WTC11 (cell line): ENCODE data around the gene DGKH.

Experiments
- CBFB ChIP-seq: sonication (generic); formaldehyde crosslinking; IDR thresholded peaks from 2 replicates; pipeline ENCODE4 v1.8.1; 2022; ENCODE audit warnings: mild to moderate bottlenecking, low read depth, missing genetic modification reagents
- ZNF263 ChIP-seq: sonication (generic); formaldehyde crosslinking; IDR thresholded peaks from 2 replicates; pipeline ENCODE4 v1.8.1; 2022; ENCODE audit warnings: low read depth, mild to moderate bottlenecking, moderate library complexity, missing genetic modification reagents
- TF ChIP-seq, protein P1 (sequence below): fragments of 200-600 bp; IDR thresholded peaks from 2 replicates; pipeline ENCODE4 v1.8.0; 2022; ENCODE audit warnings: antibody characterized with exemption
- TF ChIP-seq, protein P2 (sequence below): sonication (generic); formaldehyde crosslinking; IDR thresholded peaks from 2 replicates; pipeline ENCODE4 v1.8.0; 2022; ENCODE audit warnings: mild to moderate bottlenecking, missing genetic modification reagents

DNA sequence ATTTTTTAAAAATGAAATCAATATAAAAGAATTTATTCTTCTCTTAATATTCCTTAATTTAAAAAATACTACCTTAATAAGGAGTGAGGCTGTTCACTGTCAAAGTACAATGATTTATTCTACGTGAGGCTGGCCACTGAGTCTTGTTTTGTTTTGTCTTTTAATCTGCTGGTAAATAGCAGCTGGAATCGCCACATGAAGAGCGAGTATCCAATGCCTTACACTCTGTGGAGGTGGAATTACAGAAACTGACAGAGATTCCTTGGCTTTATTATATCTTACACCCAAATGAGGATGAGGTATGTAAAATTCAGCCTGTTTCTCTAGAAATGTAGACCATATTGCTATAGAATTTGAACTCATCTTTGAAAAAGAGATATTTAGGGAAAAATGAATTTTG lies 170.6 kb downstream of the DGKH start:
- TF ChIP-seq, protein P1, sequence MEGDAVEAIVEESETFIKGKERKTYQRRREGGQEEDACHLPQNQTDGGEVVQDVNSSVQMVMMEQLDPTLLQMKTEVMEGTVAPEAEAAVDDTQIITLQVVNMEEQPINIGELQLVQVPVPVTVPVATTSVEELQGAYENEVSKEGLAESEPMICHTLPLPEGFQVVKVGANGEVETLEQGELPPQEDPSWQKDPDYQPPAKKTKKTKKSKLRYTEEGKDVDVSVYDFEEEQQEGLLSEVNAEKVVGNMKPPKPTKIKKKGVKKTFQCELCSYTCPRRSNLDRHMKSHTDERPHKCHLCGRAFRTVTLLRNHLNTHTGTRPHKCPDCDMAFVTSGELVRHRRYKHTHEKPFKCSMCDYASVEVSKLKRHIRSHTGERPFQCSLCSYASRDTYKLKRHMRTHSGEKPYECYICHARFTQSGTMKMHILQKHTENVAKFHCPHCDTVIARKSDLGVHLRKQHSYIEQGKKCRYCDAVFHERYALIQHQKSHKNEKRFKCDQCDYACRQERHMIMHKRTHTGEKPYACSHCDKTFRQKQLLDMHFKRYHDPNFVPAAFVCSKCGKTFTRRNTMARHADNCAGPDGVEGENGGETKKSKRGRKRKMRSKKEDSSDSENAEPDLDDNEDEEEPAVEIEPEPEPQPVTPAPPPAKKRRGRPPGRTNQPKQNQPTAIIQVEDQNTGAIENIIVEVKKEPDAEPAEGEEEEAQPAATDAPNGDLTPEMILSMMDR, result no peak
- TF ChIP-seq CBFB (no peak), ZNF263 (no peak)
- TF ChIP-seq, protein P2, sequence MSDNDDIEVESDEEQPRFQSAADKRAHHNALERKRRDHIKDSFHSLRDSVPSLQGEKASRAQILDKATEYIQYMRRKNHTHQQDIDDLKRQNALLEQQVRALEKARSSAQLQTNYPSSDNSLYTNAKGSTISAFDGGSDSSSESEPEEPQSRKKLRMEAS (CRISPR knock-in tag), result no peak
